Spleen (tissue), 7 donors: ENCODE measurements around the gene TNFRSF14.
"Not testable (repeated sequence)": the region's sequence is repeated elsewhere in the genome, so short reads cannot be mapped to it uniquely, and the experiment has no call there.

ENCODE experiments used
- CTCF ChIP-seq, 11 experiments: fragments of 200-600 bp in 7 of 11; fragments of 450-650 bp in 4 of 11; sonication (generic) in 4 of 11; IDR thresholded peaks in 8 of 11; conservative IDR thresholded peaks in 3 of 11; 1 replicate in 7 of 11; 2 replicates in 4 of 11; pipeline versions ENCODE4 v1.4.0 to v1.8.0; 2016 to 2021; ENCODE audit warnings: antibody characterized with exemption in 11 of 11, inconsistent platforms in 4 of 11, mild to moderate bottlenecking in 1 of 11
- POLR2A ChIP-seq, 3 donors: fragments of 450-650 bp; IDR thresholded peaks; one replicate each; pipeline ENCODE4 v1.5.1; 2017; ENCODE audit warnings: antibody characterized with exemption in 3 of 3, mild to moderate bottlenecking in 1 of 3
- donor health status: DM: no; HTN: no; CAD: no; lungs with moderate emphysema.
- donor health status: DM: no; HTN: no; CAD: no.
- donor health status: DM: no; HTN: no; CAD: no.

GRCh38 chr1:2549367-2550029 is 6.7 kb upstream of the TNFRSF14 start:
- TF ChIP-seq CTCF (IDR thresholded peaks at IDR 0.05 in 8 of 11, conservative IDR thresholded peaks at IDR 0.05 in 3 of 11); POLR2A (IDR thresholded peaks at IDR 0.05): not testable (repeated sequence)
